T-helper 9 cell (primary cell): ENCODE measurements around the gene CTTN.

Source experiments
- DNase-seq: peaks from one replicate; pipeline ENCODE4 v3.0.0-alpha.2; 2020

CTTN gene

DNA sequence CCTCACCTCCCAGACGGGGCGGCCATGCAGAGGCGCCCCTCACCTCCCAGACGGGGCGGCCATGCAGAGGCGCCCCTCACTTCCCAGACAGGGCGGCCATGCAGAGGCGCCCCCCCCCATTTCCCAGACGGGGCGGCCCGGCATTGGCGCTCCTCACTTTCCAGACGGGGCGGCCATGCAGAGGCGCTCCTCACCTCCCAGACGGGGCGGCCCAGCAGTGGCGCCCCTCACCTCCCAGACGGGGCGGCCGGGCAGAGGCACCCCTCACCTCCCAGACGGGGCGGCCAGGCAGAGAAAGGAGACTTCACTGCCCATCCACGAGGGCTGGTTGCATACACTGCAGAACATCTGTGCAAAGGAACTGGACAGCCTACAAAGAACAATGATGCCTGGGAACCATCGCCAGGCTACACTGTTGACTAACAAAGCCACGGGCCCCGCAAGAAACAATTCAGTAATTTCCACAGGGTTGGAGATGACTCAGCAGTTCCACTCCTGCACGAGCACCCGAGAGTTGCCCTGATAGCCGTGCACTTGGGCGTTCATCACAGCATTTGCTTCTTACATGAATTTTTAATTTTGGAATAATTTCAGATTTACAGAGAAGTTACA lies 58.7 kb downstream of the CTTN start:
- DNase-seq: no peak

DNA sequence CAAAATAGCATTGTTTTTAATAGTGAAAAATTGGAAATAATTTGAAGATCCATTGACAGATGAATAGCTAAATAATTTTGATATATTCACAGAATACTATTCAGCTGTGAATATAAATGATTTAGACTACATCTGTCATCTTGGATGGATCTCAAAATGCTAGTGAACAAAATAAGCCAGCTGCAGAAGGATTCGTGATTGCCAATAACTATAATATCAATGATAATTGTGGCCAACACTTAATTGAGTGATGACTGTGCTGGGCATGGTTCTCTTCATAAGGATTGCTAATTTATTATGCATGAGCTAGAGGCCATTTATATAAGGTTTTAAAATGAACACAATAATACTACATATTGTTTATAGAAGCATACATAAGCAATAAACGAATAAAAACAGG lies 60.4 kb downstream of the CTTN start:
- no peak for DNase-seq

DNA sequence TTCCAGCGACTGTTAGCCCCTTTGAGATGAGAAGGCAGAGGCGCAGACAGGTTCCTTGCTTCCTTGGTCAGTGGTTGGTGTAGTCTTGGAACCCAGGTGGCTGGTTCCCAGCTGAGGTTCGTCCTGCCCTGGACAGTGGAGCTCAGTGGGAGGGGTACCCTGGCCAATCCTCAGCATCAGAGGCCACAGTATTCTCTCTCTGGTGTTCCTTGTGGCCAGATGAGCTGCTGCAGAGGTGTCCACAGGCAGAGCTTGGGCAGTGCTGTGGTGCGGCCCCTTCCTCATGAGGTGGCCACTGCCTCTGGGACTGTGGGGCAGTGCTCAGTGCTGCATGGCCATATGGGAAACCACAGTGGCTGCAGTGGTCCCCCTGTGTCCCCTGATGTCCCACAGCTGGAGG lies 61.8 kb downstream of the CTTN start:
- no peak for DNase-seq

DNA sequence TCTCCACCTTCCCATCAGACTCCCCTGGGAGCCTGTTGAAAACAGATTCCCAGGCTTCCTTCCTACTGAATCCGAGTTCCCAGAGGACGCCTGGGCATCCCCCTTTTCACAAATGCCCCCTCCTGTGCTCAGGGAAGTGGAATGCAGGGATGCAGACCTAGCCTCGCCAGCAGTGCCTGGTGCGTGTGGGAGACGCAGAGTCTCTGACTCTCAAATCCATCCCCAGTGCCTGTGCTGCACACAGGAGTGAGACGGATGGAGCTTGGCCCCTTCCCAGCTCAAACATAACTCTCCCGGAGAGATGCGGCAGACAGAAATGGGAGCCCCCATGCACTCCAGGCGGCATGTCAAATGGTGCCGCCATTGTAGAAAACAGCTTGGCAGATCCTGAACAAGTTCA lies 62.6 kb downstream of the CTTN start:
- DNase-seq: no peak

DNA sequence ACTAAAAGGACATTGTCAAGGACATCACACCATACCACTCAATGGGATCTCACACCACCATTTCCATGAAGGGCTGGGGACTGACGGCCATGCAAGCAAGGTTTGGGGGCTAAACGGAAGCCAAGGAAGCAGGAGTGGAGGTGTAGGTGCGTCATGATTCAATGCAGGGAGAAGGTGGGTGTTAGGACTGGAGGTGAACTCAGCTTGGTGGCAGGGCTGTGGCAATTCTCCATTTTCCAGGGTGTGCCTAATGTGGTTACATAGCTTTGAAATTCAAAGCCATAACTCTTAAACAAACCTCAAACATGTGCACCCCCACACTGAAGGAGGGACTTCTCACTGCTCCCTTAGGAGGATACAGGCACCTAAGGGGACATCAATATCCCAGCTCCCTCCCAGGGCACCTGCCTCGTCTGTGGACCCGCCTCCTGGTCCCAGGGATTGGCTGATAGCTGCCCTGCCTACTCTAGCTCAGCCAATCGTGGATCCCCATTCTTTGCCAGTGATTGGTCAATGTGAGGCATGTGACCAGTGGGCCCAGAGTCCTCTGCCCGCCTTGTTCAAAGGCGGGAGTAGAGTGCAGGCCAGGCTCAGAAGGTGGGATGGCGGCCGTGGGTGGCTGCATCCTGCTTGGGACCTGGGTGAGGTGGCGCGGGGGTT lies 64.6 kb downstream of the CTTN start:
- no peak for DNase-seq

DNA sequence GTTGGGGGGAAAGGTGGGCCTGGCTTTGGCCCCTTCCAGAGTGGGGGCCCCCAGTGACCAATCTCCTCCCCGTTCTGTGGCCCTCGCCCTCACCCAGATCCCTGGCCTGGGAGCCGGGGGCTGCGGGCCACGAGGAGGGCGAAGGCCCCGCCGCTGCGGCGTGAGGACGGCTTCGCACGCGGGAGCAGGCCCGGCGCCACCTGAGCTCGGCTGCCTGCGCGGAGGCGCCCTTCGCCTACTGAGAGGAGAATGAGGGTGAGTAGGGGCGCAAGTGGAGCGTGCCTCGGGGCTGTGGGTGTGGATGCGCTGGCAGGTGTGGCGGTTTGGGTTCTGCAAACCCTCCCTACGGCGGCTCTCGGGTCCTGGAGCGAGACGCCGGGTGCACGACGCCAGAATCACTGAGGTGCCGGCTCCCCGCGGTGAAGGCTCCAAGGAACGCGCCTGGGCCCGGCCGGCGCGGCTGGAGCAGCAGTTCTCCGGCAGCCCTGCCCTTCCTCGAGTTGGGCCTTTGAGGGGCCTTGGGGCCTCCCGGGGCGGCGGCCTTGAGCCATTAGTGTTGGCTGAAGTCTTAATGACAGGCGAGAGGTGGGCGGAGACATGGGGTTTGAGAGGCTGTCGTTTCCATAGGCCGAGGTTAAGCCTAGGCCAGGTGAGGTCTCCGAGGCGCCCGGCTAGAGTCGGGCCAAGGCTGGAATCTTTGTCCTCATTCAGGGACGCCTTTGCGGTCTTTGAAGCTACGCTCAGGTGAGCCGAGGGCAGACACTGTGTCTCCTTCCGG lies 65.3 kb downstream of the CTTN start:
- no peak for DNase-seq

DNA sequence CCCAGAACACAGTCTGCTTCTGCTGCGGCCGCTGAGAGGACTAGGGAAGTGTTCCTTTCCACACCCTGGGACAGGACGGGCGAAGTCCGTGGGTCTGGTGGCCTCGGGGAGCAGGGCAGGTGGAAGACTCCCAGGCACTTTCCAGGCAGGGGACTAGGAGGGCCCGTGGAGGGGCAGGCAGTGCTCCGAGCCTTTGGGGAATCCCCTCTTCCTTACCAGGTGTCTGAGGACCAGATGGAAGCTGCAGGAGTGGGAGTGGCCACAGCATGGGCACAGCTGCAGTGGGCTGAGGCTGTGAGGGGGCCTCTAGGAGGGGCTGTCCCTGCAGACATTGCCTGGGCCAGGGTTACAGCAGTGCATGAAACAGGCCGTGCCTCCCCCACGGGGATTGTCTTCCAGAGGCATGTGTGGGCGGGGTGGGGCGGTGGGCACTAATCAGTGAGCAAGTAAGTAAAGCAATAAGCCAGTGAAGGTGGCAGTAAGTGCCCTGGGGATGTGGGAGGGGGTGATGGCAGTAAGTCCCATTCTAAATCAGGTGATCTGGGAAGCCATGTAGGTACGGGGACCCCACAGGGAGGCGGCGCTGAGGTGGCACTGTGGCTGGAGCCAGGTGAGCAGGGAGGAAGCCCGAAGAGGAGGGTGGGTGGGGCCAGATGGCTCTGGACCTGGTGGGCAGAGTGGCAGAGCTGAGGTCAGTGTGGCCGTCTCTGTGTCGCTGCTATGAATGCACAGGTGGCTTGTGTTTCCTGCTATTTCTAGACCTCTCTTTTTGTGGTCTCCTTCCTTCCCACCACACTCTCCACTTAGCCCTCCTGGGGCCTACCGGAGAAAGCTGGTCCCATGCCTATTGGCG lies 66.4 kb downstream of the CTTN start:
- no peak for DNase-seq

DNA sequence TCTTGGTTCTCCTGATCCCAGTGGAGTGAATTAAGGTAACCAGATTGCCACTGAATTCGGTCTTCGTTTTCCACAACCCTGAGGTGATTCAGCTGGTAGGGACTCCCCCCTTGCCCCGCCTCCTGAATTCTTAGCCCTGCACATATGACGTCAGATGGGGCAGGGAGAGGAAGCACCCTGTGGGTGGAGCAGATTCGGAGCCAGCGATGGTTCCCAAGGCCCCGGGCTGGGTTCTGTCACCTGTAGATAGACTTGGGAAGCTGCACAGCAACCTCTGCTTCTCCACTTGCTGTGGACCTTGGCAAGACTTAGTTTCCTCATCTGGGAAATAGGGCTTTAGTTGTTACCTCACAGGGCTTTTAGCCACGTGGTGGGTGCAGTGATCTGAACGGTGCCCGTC lies 67.8 kb downstream of the CTTN start:
- DNase-seq: no peak

DNA sequence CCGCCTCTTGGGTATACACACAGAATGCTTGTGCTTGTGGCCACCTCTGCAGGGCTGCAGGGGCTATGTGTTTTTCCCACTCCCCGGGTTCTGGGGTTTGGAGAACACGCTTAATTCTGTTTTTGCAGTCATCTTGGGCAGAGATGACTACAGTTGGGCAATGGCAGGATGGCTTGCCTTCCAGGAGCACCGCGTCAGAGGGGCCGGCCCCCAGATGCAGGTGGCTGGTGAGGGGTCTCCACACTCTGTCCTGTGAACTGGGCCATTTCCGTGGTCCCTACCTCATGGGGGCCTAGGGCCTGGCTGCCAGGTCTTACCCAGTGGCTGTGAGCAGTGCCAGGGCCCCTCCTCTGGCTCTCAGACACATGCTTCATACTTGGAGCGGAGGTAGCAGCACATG lies 68.3 kb downstream of the CTTN start:
- no peak for DNase-seq

DNA sequence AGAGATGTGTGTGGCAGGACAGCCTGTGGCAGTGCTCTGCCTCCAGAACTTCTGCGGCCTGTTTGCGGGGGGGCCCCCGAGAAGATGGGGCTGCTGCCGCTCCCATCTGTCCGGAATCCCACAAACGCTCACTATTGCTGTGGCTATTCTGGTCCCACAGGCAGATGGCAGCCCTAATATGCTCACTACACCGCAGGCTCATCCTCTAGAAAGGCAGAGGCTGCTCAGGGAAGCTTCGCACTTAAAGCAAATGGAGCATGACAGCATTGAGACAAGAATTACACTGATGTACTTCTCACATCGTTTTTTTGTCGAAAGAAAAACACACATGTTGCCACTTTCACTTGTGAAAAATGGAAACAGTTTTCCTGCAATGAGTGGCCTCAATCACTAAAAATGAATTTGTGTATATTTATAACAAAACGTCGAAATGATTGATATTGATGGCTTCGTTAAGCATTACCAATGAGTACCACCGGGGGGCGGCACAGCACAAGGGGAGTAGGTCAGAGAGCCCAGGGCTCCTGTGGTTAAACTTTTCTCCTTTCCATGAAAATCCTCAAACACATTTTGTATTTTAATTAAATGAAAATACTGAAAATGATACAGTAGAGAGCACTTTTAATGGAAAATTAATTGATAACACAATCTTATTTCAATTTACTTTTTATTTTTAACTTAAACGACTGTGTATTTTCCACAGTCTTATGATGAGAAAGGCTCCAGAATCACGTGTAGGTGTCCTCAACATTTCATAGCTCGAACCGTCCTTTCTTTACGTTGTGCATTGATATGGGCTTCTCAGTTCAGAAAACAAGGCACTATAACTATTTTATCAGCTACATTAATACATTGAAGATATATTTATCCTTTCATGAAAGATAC lies 69.1 kb downstream of the CTTN start:
- DNase-seq: no peak

DNA sequence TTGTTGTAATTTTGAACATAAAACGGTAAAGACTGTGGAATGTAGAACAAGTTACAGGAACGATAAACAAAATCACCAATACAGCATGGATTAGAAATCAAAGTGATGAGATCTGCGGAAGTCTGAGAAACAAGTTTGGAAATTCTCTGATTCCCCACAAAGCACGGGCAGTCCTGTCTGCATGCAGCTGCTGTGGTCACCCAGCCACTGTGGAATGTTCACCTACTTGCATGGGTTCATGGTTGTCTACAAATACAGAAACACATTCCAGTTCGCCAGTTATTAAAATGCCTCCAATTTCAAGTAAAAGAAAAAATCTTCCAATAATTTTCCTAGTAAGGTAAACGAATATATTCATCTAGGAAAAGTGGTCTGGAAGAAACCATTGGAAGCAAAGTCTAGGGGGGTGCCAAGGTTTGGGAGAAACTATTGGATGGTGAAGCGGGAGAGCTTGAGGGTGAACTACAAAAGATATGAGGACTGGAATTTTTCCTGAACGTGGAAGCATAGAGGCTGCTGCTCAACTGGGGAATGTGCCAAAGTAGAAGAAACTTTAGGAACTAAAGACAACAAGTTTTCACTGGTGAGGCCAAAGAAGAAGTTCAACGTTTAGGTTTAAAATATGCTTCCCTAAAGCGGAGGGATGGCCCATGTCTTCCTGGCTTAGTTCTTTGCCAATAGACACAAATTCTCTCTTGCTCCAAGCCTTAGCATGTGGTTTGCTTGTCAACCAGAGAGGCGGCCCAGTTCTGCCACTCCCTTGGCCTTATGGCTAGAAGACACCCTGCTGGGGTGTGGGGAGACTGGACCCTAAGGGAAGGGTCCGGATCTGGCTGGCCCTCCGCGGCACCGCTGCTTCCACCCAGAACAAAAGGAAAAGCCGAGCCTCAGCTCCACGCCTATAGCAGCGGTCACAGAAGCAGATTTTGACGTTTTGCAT lies 70.2 kb downstream of the CTTN start:
- DNase-seq: no peak

DNA sequence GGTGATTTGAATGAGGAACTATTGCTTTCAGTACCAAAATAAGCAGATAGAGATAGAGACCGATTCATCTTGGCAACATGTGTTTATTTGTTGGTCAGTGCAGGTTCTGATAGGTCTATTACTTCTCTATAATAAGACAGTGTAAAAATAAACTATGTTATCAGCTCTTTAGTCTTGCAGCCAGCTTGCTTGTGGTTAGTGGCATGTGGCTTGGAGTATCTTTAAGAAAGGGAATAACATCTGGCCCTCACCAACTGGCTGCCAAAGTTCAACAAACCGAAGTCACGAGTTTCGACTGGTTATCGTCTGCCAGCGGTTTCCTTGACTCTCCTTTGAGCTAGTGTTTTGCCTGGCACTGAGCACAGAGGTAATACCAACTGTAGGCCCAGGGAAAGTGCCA lies 71.8 kb downstream of the CTTN start:
- no peak for DNase-seq

DNA sequence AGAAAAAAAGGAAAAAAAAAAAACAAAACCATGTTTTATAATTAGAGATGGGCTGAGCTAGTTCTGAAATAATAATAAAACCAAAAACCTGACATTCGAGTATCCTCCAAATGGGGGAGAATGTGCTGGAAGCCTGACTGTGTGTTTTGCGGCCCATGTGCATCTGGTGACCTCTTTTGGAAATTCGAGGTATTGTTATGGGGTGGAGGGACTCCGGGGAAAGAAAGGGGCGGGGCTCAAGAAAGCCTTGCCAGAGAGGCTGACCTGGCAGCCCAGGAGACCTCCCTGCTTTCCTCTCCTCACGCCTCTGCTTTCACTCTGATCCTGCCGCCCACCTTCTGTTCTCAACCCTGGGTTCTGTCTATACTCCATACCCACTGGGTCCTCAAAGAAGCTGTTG lies 72.9 kb downstream of the CTTN start:
- no peak for DNase-seq

DNA sequence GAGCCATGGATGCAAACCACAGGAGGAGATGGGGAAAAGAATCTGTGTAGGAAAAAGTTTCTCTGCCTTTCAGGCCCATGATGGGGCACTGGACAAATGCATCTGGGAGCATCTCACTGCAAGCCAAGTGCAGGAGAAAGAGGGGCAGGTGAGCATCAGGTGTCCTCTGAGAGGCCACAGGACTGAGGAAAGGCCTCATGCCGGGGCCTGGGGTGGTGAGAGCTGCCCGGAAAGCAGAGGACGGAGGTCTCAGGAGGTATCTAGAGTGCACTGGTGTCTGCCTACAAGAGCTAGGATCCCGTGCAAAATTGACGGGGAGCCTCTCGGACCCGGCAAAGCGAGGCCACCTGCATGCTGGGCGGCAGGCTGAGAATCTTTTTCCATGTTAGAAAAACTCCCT lies 73.9 kb downstream of the CTTN start:
- no peak for DNase-seq

DNA sequence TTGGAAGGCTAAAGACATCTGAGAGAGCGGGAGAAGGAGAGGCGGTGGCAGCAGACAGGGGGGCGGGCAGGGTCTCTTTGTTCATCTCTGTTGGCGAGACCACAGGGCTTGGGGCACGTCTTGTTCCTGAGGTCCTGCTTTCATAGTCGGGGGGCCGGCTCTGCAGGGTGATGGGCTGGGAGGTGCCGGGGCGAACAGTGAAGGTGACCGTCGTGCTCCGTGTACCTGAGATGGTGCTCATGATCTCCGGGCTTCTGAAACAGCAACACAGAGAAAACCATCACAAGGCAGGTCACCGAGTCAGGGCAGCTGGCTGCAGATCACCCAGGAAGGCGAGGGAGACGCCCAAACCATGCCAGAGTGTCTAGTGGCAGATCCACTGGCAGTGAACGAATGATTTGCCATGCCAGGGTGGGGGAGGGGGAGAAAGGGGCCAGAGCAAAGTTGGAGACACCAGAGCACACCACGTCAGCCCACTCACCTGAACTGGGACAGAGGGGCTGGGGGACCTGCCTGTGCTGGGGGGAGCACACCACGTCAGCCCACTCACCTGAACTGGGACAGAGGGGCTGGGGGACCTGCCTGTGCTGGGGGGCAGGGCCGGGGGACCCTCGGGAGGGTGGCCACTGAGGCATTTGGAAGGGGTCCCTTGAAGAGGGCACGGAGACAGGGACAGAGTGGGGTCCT lies 75.0 kb downstream of the CTTN start:
- no peak for DNase-seq

DNA sequence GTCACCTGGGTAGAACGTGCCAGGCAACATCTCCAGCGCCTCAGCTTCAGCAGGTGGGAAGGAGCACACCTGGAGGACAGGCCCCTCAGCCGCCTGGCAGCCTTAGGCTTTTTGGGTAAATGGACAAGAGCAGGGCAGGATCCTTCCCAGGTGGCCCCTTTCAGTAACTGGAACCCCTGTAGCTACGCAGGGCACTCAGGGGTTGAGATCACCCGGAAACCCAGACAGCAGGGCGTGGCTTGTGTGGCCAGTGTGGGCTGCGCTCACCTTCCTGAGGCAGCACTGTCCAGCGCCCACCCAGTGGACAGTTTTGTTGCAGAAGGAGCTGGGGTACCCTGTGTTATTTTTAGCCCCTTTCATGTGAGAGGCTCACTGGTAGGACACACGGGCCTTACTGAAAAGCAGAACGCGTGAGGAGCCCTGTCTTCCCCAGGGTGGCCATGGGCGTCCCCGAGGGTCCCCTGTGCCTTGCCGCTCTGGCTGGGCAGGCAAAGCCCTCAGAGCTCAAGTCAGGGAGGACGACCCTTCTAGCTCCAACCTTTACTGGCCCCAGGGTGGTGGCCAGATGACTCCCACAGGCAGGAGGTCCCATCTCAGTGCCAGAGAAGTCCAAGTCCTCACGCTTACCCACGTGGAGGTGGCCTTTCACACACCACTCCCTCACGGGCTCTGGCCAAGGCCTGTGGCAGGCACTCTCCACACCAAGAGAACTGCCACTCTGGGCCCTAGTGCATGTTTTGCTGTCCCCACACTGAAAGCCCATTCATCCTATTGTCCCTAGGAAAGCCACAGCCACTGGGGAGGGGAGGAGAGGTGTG lies 75.8 kb downstream of the CTTN start:
- DNase-seq: no peak

DNA sequence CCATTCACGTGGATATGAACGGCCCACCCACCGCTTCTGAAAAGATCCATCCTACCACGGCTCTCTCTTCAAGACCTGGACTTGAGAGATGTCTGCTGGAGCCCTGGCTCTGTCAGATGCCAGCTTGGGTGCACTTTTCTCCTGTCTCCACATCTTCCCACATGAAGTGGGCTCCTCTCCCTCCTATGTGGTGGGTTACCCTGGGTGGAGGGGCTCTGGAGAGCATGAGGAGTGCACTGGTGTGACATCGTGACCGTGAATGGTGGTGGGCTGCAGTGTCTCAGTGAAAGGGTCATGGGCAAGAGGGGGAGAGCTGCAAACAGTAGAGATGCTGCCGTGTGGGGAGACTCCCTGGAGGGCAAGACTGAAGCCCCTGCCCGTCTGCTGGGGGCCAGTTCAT lies 76.4 kb downstream of the CTTN start:
- no peak for DNase-seq

DNA sequence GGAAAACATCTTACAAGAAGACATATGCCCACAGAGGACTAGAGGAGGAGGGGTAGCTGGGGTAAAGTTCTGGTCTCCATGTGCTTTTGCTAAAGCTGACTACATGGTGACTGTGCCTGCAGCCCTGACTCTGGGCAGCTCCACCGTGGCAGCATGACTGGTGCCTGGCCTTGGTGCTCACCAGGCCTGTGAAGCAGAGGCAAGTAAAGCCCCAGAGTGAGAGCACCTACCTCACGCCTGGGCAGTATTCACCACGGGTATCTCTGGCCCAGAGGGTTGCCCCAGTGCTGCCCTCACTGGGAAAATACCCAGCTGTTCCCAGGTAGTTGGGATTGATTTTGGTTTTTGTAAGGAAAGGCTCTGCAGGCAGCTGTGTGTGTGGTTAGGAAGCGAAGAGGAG lies 78.3 kb downstream of the CTTN start:
- no peak for DNase-seq

DNA sequence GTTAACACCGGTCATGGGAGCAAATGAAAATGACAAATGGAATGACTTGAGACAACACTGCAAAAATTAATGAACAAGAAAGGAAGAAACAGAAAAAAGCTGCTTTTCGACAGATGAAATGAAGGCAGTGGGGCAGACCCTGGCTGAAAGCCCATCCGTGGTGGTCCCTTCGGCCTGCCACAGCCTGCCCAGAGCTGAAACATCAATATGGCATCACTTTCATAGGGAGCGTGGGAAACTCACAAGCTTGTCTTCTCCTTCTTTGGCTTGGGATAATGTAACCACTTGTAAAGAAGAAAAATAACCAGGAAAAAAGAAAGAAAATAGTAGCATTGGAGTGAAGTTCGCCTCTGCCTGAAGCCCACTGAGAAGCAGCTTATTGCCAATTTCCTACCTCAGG lies 78.8 kb downstream of the CTTN start:
- DNase-seq: no peak

DNA sequence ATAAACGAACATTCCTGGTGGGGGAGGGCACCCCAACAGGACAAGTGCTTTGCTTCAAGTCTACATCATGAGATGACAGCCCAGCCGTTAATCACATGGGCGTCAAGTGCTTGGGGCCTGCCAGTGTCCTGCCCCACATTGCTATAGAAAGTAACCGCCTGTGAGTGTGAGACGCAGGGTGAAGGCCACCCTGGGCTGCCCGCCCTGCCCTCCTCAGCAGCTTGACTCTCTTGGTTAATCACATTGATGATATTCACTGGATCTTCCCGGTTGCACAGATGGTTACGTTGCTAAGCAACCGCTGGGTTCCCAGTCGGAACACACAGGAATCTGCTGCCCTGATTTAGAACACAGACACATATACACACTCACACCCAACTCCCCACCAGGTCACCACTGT lies 79.3 kb downstream of the CTTN start:
- no peak for DNase-seq
